ENCODE measurements around the gene B4GALNT1. TPM values are rescaled to one million over a fixed set of nuclear protein-coding genes. Genes with fewer than 3 reads are reported as not detected.
"Not testable (repeated sequence)": the region's sequence is repeated elsewhere in the genome, so short reads cannot be mapped to it uniquely, and the experiment has no call there.

Gene B4GALNT1
- total and polyA plus RNA-seq, 12 donors = 2.0 to 9.3 (median 5.4) TPM

GRCh38 chr12:57620245-57620935, 12.6 kb downstream of the B4GALNT1 start:
- Histone ChIP-seq H3K27me3 (peaks cover 11 to 92% (median 54%) of the 10 kb centered on the region in 7 donors), H3K36me3 (peaks cover 0 to 24% (median 4%) of the 10 kb centered on the region in 9 donors), H3K4me1 (peaks cover 9 to 56% (median 28%) of the 10 kb centered on the region in 9 donors), H3K9me3 (no peaks in the 10 kb centered on the region), H3K4me3 (peak overlapping the region; percentile 14 to 60 (median 52)), H3K27ac (peak overlapping the region in 3 of 10 donors; percentile 2 to 81 (median 75))
- TF ChIP-seq CTCF (IDR thresholded peaks at IDR 0.05) = no peak
- intact Hi-C loops (cut with DNase I) = loop anchor here in 5 of 10 donors (2.0 to 10.0 kb wide), 4 partner anchors 38 to 166 kb away; partner anchors contain the start of genes GLI1 (in 1 of the 5) and INHBE (in 1 of the 5)
- ATAC-seq = no peak
- no peak for DNase-seq
- 47 to 56% methylated on average over 13 of the region's 13 CpGs for WGBS, 2 donors

- 33 to 48% methylated on average over 46 of the region's 46 CpGs for WGBS, 2 donors
- peak; percentile 9 to 53 (median 39) for ATAC-seq
- peak overlapping the region in 7 of 10 donors; percentile 41 to 81 (median 61) for H3K27ac ChIP-seq
- DNase-seq = peak; percentile 43 to 61
- H3K4me1 ChIP-seq = peaks cover 9 to 63% (median 29%) of the 10 kb centered on the region in 9 donors
- H3K9me3 ChIP-seq = no peaks in the 10 kb centered on the region
- peaks cover 11 to 85% (median 49%) of the 10 kb centered on the region in 7 donors for H3K27me3 ChIP-seq
- peak overlapping the region; percentile 14 to 60 (median 44) for H3K4me3 ChIP-seq
- H3K36me3 ChIP-seq = peaks cover 0 to 24% (median 6%) of the 10 kb centered on the region in 9 donors
- intact Hi-C loops (cut with DNase I) = loop anchor here in 5 of 10 donors (2.0 to 10.0 kb wide), 4 partner anchors 37 to 165 kb away; partner anchors contain the start of genes GLI1 (in 1 of the 5) and INHBE (in 1 of the 5)
- no peak for TF ChIP-seq CTCF (IDR thresholded peaks at IDR 0.05)
Observed at GRCh38 chr12:57619434-57620244, 13.4 kb downstream of the B4GALNT1 start.

DNA sequence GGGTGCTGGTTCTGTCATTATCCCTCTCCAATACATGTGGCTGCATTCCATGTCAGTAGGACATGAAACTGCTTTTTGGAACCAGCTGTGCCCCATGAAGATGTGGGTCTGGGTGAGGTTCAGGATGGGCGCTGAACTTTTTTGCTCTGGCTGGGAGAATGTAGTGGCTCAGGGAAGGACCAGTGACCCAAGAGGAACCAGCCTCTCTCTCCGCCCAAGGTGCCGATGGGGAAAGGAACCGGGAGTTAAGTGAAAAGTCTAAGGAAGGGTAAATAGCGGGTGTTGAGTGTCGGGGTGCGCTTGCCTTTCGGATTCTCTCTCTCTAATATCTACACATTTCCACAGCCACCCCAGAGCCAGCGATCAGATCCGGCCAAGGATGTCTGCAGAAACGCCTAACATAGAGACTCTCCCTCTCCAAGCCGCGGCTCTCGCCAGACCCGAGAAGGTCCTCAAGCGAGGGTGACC, 14.0 kb downstream of the B4GALNT1 start:
- intact Hi-C loops (cut with DNase I) = no loop called here
- H3K27me3 ChIP-seq = peaks cover 11 to 82% (median 42%) of the 10 kb centered on the region in 7 donors
- no peaks in the 10 kb centered on the region for H3K9me3 ChIP-seq
- no peak for DNase-seq
- peaks cover 0 to 28% (median 6%) of the 10 kb centered on the region in 9 donors for H3K36me3 ChIP-seq
- H3K27ac ChIP-seq = peak overlapping the region in 7 of 10 donors; percentile 41 to 81 (median 73)
- WGBS, 2 donors = 54 to 56% methylated on average over 16 of the region's 16 CpGs
- peak in 3 of 8 donors; percentile 25 to 60 (median 55) for ATAC-seq
- H3K4me3 ChIP-seq = peak overlapping the region in 7 of 10 donors; percentile 20 to 60 (median 54)
- peaks cover 9 to 70% (median 29%) of the 10 kb centered on the region in 9 donors for H3K4me1 ChIP-seq
- no peak for TF ChIP-seq CTCF (IDR thresholded peaks at IDR 0.05)

DNA sequence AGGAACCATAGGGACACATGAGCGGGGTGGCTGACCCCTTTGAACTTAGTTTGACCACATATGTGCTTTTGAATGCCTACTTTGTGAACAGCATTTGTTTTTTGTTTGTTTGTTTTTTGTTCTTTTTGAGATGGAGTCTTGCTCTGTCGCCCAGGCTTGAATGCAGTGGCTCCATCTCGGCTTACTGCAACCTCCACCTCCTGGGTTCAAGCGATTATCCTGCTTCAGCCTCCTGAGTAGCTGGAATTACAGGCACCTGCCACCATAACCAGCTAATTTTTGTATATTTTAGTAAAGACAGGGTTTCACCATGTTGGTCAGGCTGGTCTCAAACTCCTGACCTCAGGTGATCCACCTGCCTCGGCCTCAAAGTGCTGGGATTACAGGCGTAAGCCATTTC, 14.6 kb downstream of the B4GALNT1 start:
- ATAC-seq; H3K9me3 ChIP-seq; intact Hi-C loops (cut with DNase I); DNase-seq: not testable (repeated sequence)
- Histone ChIP-seq H3K27me3 (peaks cover 11 to 82% (median 39%) of the 10 kb centered on the region in 7 donors), H3K4me3 (peak overlapping the region in 3 of 10 donors; percentile 47 to 60 (median 54)), H3K27ac (peak overlapping the region in 8 of 10 donors; percentile 36 to 81 (median 67)), H3K4me1 (peaks cover 9 to 75% (median 30%) of the 10 kb centered on the region in 9 donors), H3K36me3 (peaks cover 0 to 28% (median 6%) of the 10 kb centered on the region in 9 donors)
- 85 to 95% methylated on average over 6 of the region's 6 CpGs for WGBS, 2 donors
